GM19351 (cell line): ENCODE results near the gene FFAR3.
A peak's percentile ranks its signal among the peaks of the same experiment; 100 is the strongest.
"Not testable (repeated sequence)": the region's sequence is repeated elsewhere in the genome, so short reads cannot be mapped to it uniquely, and the experiment has no call there.

Source experiments
- ATAC-seq: cut with Tn5 transposase; IDR thresholded peaks from one replicate; pipeline ENCODE4 v1.9.1; 2021; ENCODE audit warnings: mild to moderate bottlenecking, moderate library complexity; ENCODE audit not compliant: unreplicated experiment

Gene FFAR3

DNA sequence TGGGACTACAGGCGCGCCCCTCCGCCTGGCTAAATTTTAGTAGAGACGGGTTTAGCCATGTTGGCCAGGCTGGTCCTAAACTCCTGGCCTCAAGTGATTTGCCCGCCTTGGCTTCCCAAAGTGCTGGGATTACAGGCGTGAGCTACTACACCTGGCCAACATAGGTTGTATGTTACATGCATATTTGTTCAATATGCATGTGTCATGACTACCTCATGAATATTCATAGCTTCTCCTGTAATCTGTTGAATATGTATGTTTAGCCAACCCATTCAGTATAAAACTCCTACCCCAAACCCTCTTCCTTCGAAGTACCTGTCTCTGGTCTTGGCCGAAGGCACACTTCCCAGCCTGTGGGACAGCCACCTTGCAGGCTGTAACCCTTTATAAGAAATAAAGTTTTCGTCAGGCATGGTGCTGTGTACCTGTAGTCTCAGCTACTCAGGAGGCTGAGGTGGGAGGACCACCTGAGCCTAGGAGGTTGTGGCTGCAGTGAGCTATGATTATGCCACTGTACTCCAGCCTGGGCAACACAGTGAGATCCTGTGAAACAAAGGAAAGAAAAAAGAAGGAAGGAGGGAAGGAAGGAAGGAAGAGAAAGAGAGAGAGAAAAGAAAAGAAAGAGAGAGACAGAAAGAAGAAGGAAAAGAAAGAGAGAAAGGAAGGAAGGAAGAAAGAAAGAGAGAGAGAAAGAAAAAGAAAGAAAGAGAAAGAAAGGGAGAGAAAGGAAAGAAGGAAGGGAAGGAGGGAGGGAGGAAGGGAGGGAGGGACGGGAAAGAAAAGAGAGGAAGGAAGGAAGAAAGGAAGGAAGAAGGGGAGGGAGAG is 41.9 kb downstream of the FFAR3 start:
- ATAC-seq, result no peak

DNA sequence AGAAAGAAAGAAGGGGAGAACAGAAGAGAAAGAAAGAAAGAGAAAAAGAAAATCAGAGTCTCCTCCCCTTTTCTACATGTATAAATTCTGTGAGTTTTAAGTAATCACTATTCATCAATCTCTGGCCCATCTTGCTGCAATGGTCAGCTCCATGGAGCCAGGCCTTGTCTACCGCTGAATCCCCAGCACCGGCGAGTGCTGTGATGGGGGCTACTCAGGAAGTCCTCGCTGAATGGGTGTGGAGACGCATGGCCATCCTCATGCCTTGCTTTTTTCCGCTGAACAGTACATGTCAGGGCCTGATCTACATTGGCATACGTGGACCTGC is 42.5 kb downstream of the FFAR3 start:
- no peak for ATAC-seq

DNA sequence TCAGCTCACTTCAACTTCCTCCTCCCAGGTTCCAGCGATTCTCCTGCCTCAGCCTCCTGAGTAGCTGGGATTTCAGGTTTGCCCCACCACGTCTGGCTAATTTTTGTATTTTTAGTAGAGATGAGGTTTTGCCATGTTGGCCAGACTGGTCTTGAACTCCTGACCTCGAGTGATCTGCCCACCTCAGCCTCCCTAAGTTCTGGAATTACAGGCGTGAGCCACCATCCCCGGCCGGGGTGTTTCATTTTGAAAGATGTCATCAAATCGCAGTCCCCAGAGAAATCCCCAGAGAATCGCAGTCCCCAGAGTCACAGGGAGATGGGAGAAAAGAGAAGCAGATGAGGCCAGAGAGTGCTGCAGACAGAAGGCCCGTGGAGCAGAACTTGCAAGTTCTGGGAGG is 43.2 kb downstream of the FFAR3 start:
- not testable (repeated sequence) for ATAC-seq

DNA sequence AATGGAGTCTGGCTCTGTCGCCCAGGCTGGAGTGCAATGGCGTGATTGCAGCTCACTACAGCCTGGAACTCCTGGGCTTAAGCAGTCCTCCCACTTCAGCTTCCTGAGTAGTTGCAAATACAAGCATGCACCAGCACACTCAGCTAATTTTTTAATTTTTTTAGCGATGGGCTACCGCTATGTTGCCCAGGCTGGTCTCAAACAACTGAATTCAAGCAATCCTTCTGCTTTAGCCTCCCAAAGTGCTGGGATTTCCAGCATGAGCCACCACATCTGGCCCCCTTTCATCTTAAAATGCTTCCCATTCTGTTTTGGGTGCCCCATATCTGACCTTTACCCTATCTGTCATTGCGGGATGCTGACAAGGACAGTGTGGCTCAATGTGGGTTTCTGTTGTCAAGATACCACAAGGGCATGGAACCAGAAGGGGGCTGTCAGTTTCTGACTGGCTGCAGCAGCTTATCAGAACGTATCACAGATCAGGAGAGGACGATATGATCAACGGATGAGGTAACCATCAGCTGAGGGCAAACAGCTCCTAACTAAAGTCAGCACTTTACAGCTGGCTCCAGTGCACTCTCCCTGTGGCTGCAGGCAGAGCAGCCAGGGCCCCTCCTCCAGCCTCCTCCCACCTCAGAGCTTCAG is 45.0 kb downstream of the FFAR3 start:
- ATAC-seq, result no peak

DNA sequence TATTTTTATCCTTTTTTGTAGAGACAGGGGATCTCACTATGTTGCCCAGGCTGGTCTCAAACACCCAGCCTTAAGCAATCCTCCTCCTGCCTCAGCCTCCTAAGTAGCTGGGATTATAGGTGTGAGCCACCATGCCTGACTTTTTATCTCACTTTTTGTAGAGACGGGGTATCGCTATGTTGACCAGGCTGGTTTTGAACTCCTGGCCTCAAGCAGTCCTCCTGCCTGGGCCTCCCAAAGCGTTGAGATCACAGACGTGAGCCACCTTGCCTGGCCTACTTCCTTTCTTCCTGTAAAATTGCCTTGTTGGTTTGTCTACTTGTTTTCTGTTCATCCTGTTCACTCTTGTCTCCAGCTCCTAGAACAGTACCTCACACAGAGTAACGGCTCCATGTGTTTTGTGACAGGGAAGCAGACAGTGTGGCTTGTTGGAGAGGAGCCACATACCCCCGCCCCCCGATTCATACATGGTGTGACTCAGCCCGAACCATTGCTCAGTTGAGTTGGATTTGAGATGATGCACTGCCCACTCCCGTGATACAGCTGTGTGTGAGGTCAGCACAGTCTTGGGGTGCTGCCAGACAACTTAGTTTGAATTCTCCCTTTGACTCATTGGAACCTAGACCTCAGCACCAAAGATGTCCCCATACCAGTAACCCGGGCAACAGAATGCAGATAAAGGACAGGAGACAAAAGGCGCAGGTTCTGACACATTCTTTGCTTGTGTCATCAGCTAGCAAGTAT is 46.8 kb downstream of the FFAR3 start:
- ATAC-seq, result peak; percentile 86

DNA sequence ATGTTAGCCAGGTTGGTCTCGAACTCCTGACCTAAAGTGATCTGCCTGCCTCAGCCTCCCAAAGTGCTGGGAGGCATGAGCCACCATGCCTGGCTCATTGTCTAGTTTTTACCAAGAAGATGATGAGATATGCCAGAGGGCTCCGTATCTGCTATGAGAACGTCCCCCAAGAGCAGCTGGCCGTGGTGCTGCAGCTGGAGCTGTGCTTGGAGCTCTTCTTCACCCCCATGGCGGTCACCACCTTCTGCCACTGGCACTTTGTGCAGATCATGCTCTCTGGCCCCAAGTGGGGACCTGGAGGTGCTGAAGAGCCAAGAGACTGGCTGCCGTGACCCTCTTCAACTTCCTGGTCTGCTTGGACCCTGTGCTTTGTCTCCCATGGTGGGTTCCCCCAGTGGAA is 49.4 kb downstream of the FFAR3 start:
- ATAC-seq, result no peak

DNA sequence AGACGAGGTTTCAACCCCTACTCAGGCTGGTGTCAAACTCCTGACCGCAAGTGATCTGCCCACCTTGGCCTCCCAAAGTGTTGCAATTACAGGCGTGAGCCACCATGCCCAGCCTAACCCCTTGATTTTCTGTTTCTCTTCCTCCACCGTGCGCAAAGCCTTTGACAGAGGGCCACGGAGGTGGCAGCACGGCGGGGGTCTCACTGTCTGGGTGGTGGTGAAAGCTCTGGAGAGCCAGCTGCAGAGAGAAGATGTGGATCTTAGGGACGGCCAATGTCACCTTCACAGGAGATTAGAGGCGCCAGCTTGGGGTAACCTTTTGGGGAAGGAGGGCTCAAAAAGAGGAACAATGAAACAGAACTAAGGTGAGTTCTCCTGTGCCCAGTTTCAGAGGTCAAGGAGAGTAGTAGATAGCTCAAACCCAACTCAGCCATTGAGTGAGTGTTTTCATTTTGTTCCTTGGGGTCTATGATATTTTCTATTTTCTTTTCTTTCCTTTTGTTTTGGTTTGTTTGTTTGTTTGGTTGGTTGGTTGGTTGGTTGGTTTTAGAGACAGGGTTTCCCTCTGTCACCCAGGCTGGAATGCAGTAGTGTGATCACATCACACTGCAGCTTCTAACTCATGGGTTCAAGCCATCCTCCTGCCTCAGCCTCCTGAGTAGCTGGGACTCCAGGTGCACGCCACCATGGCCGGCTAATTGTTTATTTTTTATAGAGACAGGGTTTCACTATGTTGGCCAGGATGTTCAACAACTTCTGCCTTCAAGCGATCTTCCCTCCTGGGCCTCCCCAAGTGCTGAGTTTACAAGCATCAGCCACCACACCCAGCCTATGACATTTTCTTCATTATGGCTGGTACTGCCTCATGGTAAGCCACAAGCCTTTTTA is 50.3 kb downstream of the FFAR3 start:
- peak; percentile 63 for ATAC-seq

DNA sequence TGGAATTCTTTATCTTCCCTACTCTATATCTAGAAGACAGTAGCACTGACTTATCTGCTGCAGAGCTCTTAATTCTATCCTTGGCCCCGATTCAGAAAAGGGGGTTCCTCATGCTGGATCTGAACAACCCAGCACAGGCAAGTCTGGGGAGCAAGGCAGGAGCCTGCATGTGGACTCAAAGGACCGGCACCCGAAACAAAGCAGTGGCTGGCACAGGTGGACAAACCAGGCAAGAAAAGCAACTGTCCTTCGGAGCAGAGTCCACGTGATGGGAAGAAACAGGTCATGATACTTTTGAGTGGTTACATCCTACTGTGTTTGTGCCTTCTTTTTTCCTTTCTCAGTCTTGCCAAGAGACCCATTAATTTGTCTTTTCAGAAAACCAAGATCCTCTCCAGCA is 50.9 kb downstream of the FFAR3 start:
- ATAC-seq, result no peak
